HepG2 (cell line): ENCODE data around the gene PHB1. TPM values are rescaled to one million over a fixed set of nuclear protein-coding genes. Genes with fewer than 3 reads are reported as not detected.

ENCODE experiments used
- ARHGAP35 ChIP-seq: sonication (generic); formaldehyde crosslinking; IDR thresholded peaks from 2 replicates; pipeline ENCODE4 v1.9.0; 2022; ENCODE audit warnings: mild to moderate bottlenecking, inconsistent platforms, moderate library complexity, missing genetic modification reagents, borderline replicate concordance
- CAMTA2 ChIP-seq: sonication (generic); formaldehyde crosslinking; IDR thresholded peaks from 2 replicates; pipeline ENCODE4 v1.4.0; 2020; ENCODE audit warnings: mild to moderate bottlenecking, missing genetic modification reagents, borderline replicate concordance
- ERF ChIP-seq: IDR thresholded peaks from 2 replicates; pipeline ENCODE4 v1.6.1; 2018; ENCODE audit warnings: missing biosample characterization, missing genetic modification reagents
- HIVEP1 ChIP-seq: sonication (generic); formaldehyde crosslinking; IDR thresholded peaks from 2 replicates; pipeline ENCODE4 v1.4.0; 2020; ENCODE audit warnings: mild to moderate bottlenecking, missing genetic modification reagents
- JUNB ChIP-seq: sonication (generic); formaldehyde crosslinking; IDR thresholded peaks from 2 replicates; pipeline ENCODE4 v1.8.0; 2022; ENCODE audit warnings: missing genetic modification reagents, mild to moderate bottlenecking, borderline replicate concordance
- KDM3A ChIP-seq: IDR thresholded peaks from 2 replicates; pipeline ENCODE4 v1.6.1; 2018; ENCODE audit warnings: low read depth, missing compliant biosample characterization
- MXD1 ChIP-seq: sonication (generic); formaldehyde crosslinking; IDR thresholded peaks from 2 replicates; pipeline ENCODE4 v1.4.0; 2020; ENCODE audit warnings: mild to moderate bottlenecking, missing genetic modification reagents
- NCOA5 ChIP-seq: sonication (generic); formaldehyde crosslinking; IDR thresholded peaks from 2 replicates; pipeline ENCODE4 v1.4.0; 2020; ENCODE audit warnings: missing genetic modification reagents
- NFKB2 ChIP-seq: sonication (generic); formaldehyde crosslinking; IDR thresholded peaks from 2 replicates; pipeline ENCODE4 v1.4.0; 2020; ENCODE audit warnings: missing genetic modification reagents, borderline replicate concordance
- NR2C2 ChIP-seq: sonication (generic); formaldehyde crosslinking; IDR thresholded peaks from 2 replicates; pipeline ENCODE4 v1.4.0; 2020; ENCODE audit warnings: missing genetic modification reagents, mild to moderate bottlenecking, moderate library complexity, borderline replicate concordance
- PHF20 ChIP-seq: sonication (generic); formaldehyde crosslinking; IDR thresholded peaks from 2 replicates; pipeline ENCODE4 v1.5.0; 2020; ENCODE audit warnings: mild to moderate bottlenecking, missing genetic modification reagents
- RXRA ChIP-seq: sonication (generic); formaldehyde crosslinking; IDR thresholded peaks from 2 replicates; pipeline ENCODE4 v1.5.1; 2020; ENCODE audit warnings: missing genetic modification reagents
- YEATS4 ChIP-seq: sonication (generic); formaldehyde crosslinking; IDR thresholded peaks from 2 replicates; pipeline ENCODE4 v1.4.0; 2020; ENCODE audit warnings: missing genetic modification reagents, borderline replicate concordance
- ZBTB10 ChIP-seq: sonication (generic); formaldehyde crosslinking; IDR thresholded peaks from 2 replicates; pipeline ENCODE4 v1.4.0; 2020; ENCODE audit warnings: missing genetic modification reagents, borderline replicate concordance
- ZBTB38 ChIP-seq: sonication (generic); formaldehyde crosslinking; IDR thresholded peaks from 2 replicates; pipeline ENCODE4 v1.5.1; 2020; ENCODE audit warnings: mild to moderate bottlenecking, missing genetic modification reagents
- ZFP36L1 ChIP-seq: sonication (generic); formaldehyde crosslinking; IDR thresholded peaks from 2 replicates; pipeline ENCODE4 v1.8.0; 2022; ENCODE audit warnings: mild to moderate bottlenecking, missing genetic modification reagents, moderate library complexity
- ZGPAT ChIP-seq: IDR thresholded peaks from 2 replicates; pipeline ENCODE4 v1.6.1; 2016; ENCODE audit warnings: mild to moderate bottlenecking
- ZNF274 ChIP-seq: sonication (generic); formaldehyde crosslinking; IDR thresholded peaks from 2 replicates; pipeline ENCODE4 v1.5.1; 2020; ENCODE audit warnings: mild to moderate bottlenecking, missing genetic modification reagents
- ZNF501 ChIP-seq: sonication (generic); formaldehyde crosslinking; IDR thresholded peaks from 2 replicates; pipeline ENCODE4 v1.5.1; 2020; ENCODE audit warnings: mild to moderate bottlenecking, moderate library complexity, missing genetic modification reagents
- ZNF543 ChIP-seq: sonication (generic); formaldehyde crosslinking; IDR thresholded peaks from 2 replicates; pipeline ENCODE4 v1.4.0; 2020; ENCODE audit warnings: mild to moderate bottlenecking, missing genetic modification reagents
- ZNF710 ChIP-seq: sonication (generic); formaldehyde crosslinking; IDR thresholded peaks from 2 replicates; pipeline ENCODE4 v1.5.0; 2020; ENCODE audit warnings: mild to moderate bottlenecking, missing genetic modification reagents, borderline replicate concordance
- polyA plus RNA-seq, 8 experiments: library from polyadenylated mRNA; depleted of rRNA in 3 of 8; stranded (reverse) in 7 of 8; unstranded in 1 of 8; fragments of >200 nt; fragmentation: Illumina TruSeq in 4 of 8; extraction: Trizol in 4 of 8; gene quantifications; 2 replicates each; pipeline versions ENCODE4 v1.2.1 to v1.2.3, GENCODE V29; 2011 to 2016; ENCODE audit warnings: low read depth in 4 of 8, missing spikeins in 1 of 8, mixed read lengths in 1 of 8; ENCODE audit not compliant: insufficient read depth in 1 of 8
- total RNA-seq, 5 experiments: library from RNA; depleted of rRNA; stranded (reverse); fragments of >200 nt; fragmentation: Illumina TruSeq; extraction: Trizol; gene quantifications; 2 replicates each; pipeline ENCODE4 v1.2.3, GENCODE V29; 2016; ENCODE audit warnings: low read depth in 1 of 5

The PHB1 gene
- total and polyA plus RNA-seq, 2 of the 13 experiments (the other 11 are each of a cell fraction or from before 2014, with no cell fraction given), result 515 to 688 TPM

GRCh38 chr17:49390548-49391324, 23.9 kb downstream of the PHB1 start (continued):
- peak; percentile 53; the same call in 1 of the 2 replicates for TF ChIP-seq ZBTB10 (CRISPR knock-in tag)
- peak; percentile 70; the same call in 1 of the 2 replicates for TF ChIP-seq ZNF710
- TF ChIP-seq ZNF501 (CRISPR knock-in tag), result peak; percentile 56; the same call in 1 of the 2 replicates
- TF ChIP-seq YEATS4 (CRISPR knock-in tag), result peak; percentile 71; the same call in 1 of the 2 replicates
- no peak for TF ChIP-seq ZFP36L1 (CRISPR knock-in tag)
- TF ChIP-seq KDM3A (CRISPR knock-in tag), result no peak
- peak; percentile 35; the same call in 1 of the 2 replicates for TF ChIP-seq ERF (CRISPR knock-in tag)
- 0 out of 2 replicates have a peak, but pooled peaks have one; percentile 58 for TF ChIP-seq ARHGAP35 (CRISPR knock-in tag)
- peak; percentile 13; the same call in 1 of the 2 replicates for TF ChIP-seq NR2C2 (CRISPR knock-in tag)
- 0 out of 2 replicates have a peak, but pooled peaks have one; percentile 90 for TF ChIP-seq CAMTA2 (CRISPR knock-in tag)
- TF ChIP-seq JUNB (CRISPR knock-in tag), result no peak
- peak; percentile 68 for TF ChIP-seq PHF20 (CRISPR knock-in tag)
- peak; percentile 63; the same call in 1 of the 2 replicates for TF ChIP-seq HIVEP1
- TF ChIP-seq ZGPAT, result 0 out of 2 replicates have a peak, but pooled peaks have one; percentile 26
- no peak for TF ChIP-seq NCOA5 (CRISPR knock-in tag)
- TF ChIP-seq RXRA (CRISPR knock-in tag), result peak; percentile 52; the same call in 1 of the 2 replicates
- TF ChIP-seq ZNF274 (CRISPR knock-in tag), result 0 out of 2 replicates have a peak, but pooled peaks have one; percentile 30
- peak; percentile 53; the same call in 1 of the 2 replicates for TF ChIP-seq NFKB2 (CRISPR knock-in tag)
- TF ChIP-seq ZNF543 (CRISPR knock-in tag), result 0 out of 2 replicates have a peak, but pooled peaks have one; percentile 33
- peak; percentile 10; the same call in 1 of the 2 replicates for TF ChIP-seq ZBTB38 (CRISPR knock-in tag)
- TF ChIP-seq MXD1 (CRISPR knock-in tag), result peak; percentile 65; the same call in 1 of the 2 replicates
